Heart left ventricle (tissue), 16 donors: ENCODE results near the gene PTPN9. TPM values are rescaled to one million over a fixed set of nuclear protein-coding genes. Genes with fewer than 3 reads are reported as not detected.

ENCODE experiments used
- ATAC-seq, 4 donors: fragments of 200-7000 bp; cut with Tn5 transposase; one replicate each; pipeline ENCODE4 v1.9.1; 2020 to 2022; ENCODE audit warnings: moderate library complexity in 4 of 4, mild to moderate bottlenecking in 3 of 4, moderate number of reproducible peaks in 1 of 4
- DNase-seq, 5 donors: peaks; one replicate each; pipeline ENCODE4 v3.0.0-alpha.2; 2020
- H3K27ac ChIP-seq, 12 donors: fragments of 200-600 bp; sonication (generic) in 4 of 12; one replicate each; pipeline versions ENCODE4 v1.5.0 to v1.8.0; 2016 to 2022; ENCODE audit warnings: mild to moderate bottlenecking in 2 of 12
- H3K27me3 ChIP-seq, 9 donors: fragments of 200-600 bp; sonication (generic) in 2 of 9; one replicate each; pipeline versions ENCODE4 v1.5.1 to v1.8.0; 2016 to 2022; ENCODE audit warnings: mild to moderate bottlenecking in 3 of 9
- H3K36me3 ChIP-seq, 9 donors: fragments of 200-600 bp; sonication (generic) in 2 of 9; one replicate each; pipeline versions ENCODE4 v1.5.0 to v1.8.0; 2018 to 2022; ENCODE audit warnings: mild to moderate bottlenecking in 2 of 9
- H3K4me1 ChIP-seq, 12 donors: fragments of 200-600 bp; sonication (generic) in 4 of 12; one replicate each; pipeline versions ENCODE4 v1.5.0 to v1.8.0; 2016 to 2022; ENCODE audit warnings: mild to moderate bottlenecking in 3 of 12
- H3K4me3 ChIP-seq, 12 donors: fragments of 200-600 bp; sonication (generic) in 4 of 12; one replicate each; pipeline versions ENCODE4 v1.5.0 to v1.8.0; 2017 to 2022; ENCODE audit warnings: mild to moderate bottlenecking in 9 of 12, moderate library complexity in 4 of 12
- H3K9me3 ChIP-seq, 12 donors: fragments of 200-600 bp; sonication (generic) in 4 of 12; one replicate each; pipeline versions ENCODE4 v1.5.0 to v1.8.0; 2016 to 2022; ENCODE audit warnings: mild to moderate bottlenecking in 1 of 12
- POLR2A ChIP-seq, 2 donors: fragments of 450-650 bp; IDR thresholded peaks; one replicate each; pipeline ENCODE4 v1.6.1; 2017; ENCODE audit warnings: antibody characterized with exemption in 2 of 2, mild to moderate bottlenecking in 2 of 2, moderate library complexity in 2 of 2
- WGBS, 4 donors: extraction: QIAGEN DNeasy Blood & Tissue Kit in 2 of 4; methylation state at CpG; one replicate each; pipeline versions ENCODE4 v1.1.5 to v1.1.7; 2013 to 2018; 5-methylcytosine and 5-hydroxymethylcytosine counted together
- intact Hi-C, 10 donors: fragments of 100-400 bp; cut with DNase I; formaldehyde crosslinking; loops; one replicate each; pipeline versions ENCODE4 v1.11.1 to v1.14.2; 2022
- polyA plus RNA-seq, 2 donors: library from polyadenylated mRNA; stranded (reverse); fragments of 200-250 nt; gene quantifications; one replicate each; pipeline ENCODE4 v1.2.3, GENCODE V29; 2013
- total RNA-seq, 9 donors: library from RNA; depleted of rRNA in 2 of 9; stranded (reverse); fragments of >200 nt in 2 of 9; fragmentation: NEBNext Ultra II Directional in 3 of 9; extraction: Animal tissue kit (Norgen Biotek cat#: 25700) in 3 of 9; gene quantifications; one replicate each; pipeline versions ENCODE4 v1.1.0 to v1.2.4, GENCODE V29; 2016 to 2023
- TF ChIP-seq, protein P1 (sequence below), 12 donors: fragments of 200-600 bp; sonication (generic) in 4 of 12; IDR thresholded peaks; one replicate each; pipeline versions ENCODE4 v1.5.0 to v1.8.0; 2018 to 2022; ENCODE audit warnings: antibody characterized with exemption in 12 of 12, mild to moderate bottlenecking in 5 of 12
- donor health status: ischemic (EF 13 %, LVEDD 7.1; RV severe dilation, severe dysfunction).
- donor health status: healthy with polysubstance abuse.
- donor health status: DM: no; HTN: yes; CAD: no.
- donor health status: DM: no; HTN: no; CAD: no.
- donor health status: ischemic (EF 25% LVEDD 6.9; RV normal size, moderate dysfunction).
- donor health status: ischemic (EF 25% LVEDD 5.7; RV mildly dilated, moderate dysfunction).
- donor health status: healthy.
- donor health status: DM: yes; HTN: yes; CAD: no.
- donor health status: ischemic (EF 35%, LVEDD 5.7; RV mildly dilated, moderate dysfunction).
- donor health status: nonischemic (EF 11% LVEDD 7.7; RV severe dilation, severe dysfunction).
- donor health status: DM: yes; HTN: yes; CAD: no.
- donor health status: PGD.
- donor health status: ischemic (EF 29% LVEDD 5.4; RV normal size, mild dysfunction).
- donor health status: nonischemic (EF 23%, LVEDD 6.1; RV moderate dilation, normal function).

The PTPN9 gene
- total and polyA plus RNA-seq, 11 donors, result 2.4 to 16.8 (median 7.7) TPM

DNA sequence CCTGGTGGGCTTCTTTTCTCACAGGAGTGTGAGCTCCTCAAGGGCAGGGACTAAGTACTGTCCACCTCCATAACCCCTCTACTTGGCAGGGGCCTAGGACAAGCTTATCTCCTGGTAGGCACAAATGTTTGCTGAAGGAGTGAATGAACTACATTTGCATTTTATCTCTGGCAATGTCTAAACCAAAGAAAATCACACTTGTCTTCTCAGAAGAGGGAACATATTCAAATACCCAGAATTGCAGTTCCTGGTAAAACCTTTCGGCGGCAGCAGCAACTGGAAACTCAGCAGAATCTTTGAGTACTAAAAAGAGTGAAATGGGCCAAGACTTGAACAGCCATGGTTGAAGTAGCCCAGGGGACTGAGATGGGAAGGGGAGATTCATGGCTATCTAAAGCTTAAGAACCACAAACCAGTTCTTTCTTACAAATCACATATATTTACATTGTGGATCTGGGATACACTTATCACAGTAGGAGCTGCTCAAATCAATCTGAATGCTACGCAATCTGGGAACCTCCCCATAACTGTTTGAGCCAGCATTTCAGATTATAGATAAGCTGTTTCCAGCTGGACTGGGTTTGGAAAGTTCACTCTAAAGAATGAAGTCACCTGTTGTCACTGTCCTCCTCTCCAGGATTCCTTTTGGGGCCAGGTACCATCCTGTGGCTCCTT, 18.7 kb upstream of the PTPN9 start:
- H3K36me3 ChIP-seq, result peaks cover 0 to 90% (median 75%) of the 10 kb centered on the region in 9 donors
- WGBS, 4 donors, result 64 to 85% (median 74%) methylated on average over 3 of the region's 3 CpGs
- peaks cover 0 to 19% (median 10%) of the 10 kb centered on the region in 12 donors for H3K4me1 ChIP-seq
- ATAC-seq, result peak in 1 of 4 donors; percentile 19
- H3K4me3 ChIP-seq, result no peak overlapping the region
- DNase-seq, result no peak
- no peaks in the 10 kb centered on the region for H3K27me3 ChIP-seq
- H3K9me3 ChIP-seq, result no peaks in the 10 kb centered on the region
- intact Hi-C loops, result loop anchor here in 1 of 10 donors (10.0 kb wide), 1 partner anchor 203 kb away; no protein-coding TSS in a partner anchor
- H3K27ac ChIP-seq, result peak overlapping the region in 2 of 12 donors; percentile 5 to 18
- TF ChIP-seq, protein P1, sequence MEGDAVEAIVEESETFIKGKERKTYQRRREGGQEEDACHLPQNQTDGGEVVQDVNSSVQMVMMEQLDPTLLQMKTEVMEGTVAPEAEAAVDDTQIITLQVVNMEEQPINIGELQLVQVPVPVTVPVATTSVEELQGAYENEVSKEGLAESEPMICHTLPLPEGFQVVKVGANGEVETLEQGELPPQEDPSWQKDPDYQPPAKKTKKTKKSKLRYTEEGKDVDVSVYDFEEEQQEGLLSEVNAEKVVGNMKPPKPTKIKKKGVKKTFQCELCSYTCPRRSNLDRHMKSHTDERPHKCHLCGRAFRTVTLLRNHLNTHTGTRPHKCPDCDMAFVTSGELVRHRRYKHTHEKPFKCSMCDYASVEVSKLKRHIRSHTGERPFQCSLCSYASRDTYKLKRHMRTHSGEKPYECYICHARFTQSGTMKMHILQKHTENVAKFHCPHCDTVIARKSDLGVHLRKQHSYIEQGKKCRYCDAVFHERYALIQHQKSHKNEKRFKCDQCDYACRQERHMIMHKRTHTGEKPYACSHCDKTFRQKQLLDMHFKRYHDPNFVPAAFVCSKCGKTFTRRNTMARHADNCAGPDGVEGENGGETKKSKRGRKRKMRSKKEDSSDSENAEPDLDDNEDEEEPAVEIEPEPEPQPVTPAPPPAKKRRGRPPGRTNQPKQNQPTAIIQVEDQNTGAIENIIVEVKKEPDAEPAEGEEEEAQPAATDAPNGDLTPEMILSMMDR (IDR thresholded peaks at IDR 0.05), result peak in 10 of 12 donors; percentile 13 to 47 (median 26)
- no peak for TF ChIP-seq POLR2A (IDR thresholded peaks at IDR 0.05)

DNA sequence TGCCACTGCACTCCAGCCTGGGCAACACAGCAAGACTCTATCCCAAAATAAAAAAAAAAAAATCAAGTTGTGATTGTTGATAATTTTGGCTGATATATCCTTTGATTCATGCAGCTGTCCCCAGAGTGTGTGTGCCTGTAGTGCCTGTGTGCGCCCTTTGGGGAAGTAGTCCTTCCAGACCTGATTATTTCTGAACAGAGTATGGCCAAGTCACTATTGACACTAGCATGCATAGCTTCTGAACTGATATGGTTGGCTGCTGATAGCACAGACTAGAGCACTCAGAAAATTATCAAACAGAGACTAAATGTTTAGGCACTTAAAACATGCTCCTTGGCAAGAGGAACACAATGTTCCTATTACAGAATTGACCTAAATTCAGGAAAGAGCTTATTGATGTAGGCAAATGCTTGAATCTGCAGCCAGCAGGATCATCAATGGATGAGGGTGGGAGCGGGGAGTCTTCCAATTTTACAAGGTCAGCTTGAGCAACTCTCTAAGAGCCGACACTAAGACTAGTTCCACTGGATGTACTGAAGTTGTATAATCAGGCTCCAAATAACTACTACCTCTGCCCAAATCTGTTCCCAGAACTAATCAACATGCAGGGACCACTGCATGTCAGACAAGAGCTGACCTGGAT, 17.7 kb upstream of the PTPN9 start:
- no peak overlapping the region for H3K27ac ChIP-seq
- H3K9me3 ChIP-seq, result no peaks in the 10 kb centered on the region
- intact Hi-C loops, result loop anchor here in 1 of 10 donors (10.0 kb wide), 1 partner anchor 202 kb away; no protein-coding TSS in a partner anchor
- peaks cover 0 to 85% (median 66%) of the 10 kb centered on the region in 9 donors for H3K36me3 ChIP-seq
- ATAC-seq (peak in 1 of 4 donors; percentile 44), DNase-seq (no peak)
- H3K4me1 ChIP-seq, result peaks cover 0 to 19% (median 10%) of the 10 kb centered on the region in 12 donors
- H3K27me3 ChIP-seq, result no peaks in the 10 kb centered on the region
- TF ChIP-seq POLR2A (IDR thresholded peaks at IDR 0.05), result no peak
- TF ChIP-seq, protein P1 (IDR thresholded peaks at IDR 0.05), result no peak
- WGBS, 4 donors, result 81 to 96% (median 89%) methylated on average over 3 of the region's 3 CpGs
- no peak overlapping the region for H3K4me3 ChIP-seq

DNA sequence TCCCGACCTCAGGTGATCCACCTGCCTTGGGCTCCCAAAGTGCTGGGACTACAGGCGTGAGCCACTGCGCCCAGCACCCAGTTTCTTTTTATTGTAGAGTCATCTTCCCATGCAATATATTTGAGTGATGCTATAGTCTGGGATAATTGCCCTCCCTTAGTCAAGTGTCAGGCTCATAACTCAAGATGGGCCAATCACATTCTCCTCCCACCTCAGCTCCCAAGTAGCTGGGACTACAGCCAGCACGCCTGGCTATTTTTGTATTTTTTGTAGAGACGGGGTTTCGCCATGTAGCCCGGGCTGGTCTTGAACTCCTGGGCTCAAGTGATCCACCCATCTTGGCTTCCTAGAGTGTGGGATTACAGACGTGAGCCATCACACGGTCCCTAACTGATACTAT, 15.2 kb upstream of the PTPN9 start:
- DNase-seq (peak in 1 of 5 donors; percentile 29), ATAC-seq (peak in 3 of 4 donors; percentile 30 to 59 (median 57))
- Histone ChIP-seq H3K36me3 (peaks cover 0 to 79% (median 49%) of the 10 kb centered on the region in 9 donors), H3K4me1 (peaks cover 0 to 19% (median 10%) of the 10 kb centered on the region in 12 donors), H3K27me3 (no peaks in the 10 kb centered on the region), H3K27ac (no peak overlapping the region), H3K9me3 (no peaks in the 10 kb centered on the region), H3K4me3 (no peak overlapping the region)
- TF ChIP-seq, protein P1 (IDR thresholded peaks at IDR 0.05), result no peak
- no peak for TF ChIP-seq POLR2A (IDR thresholded peaks at IDR 0.05)
- intact Hi-C loops, result loop anchor here in 1 of 10 donors (10.0 kb wide), 1 partner anchor 199 kb away; no protein-coding TSS in a partner anchor
- WGBS, 4 donors, result 62 to 76% (median 65%) methylated on average over 9 of the region's 9 CpGs
